Hepatocyte (in vitro differentiated cells): ENCODE data around the gene STOML3. TPM values are rescaled to one million over a fixed set of nuclear protein-coding genes. Genes with fewer than 3 reads are reported as not detected.

ENCODE experiments used
- DNase-seq: peaks from one replicate; pipeline ENCODE4 v3.0.0-alpha.2; 2016; ENCODE audit warnings: low spot score
- H2AFZ ChIP-seq: fragments of 200-600 bp; sonication (generic); 2 replicates; pipeline ENCODE4 v1.6.0; 2016; ENCODE audit warnings: antibody characterized with exemption, mild to moderate bottlenecking
- H3K27ac ChIP-seq: fragments of 200-600 bp; sonication (generic); 2 replicates; pipeline ENCODE4 v1.5.1; 2016; ENCODE audit warnings: mild to moderate bottlenecking
- H3K27me3 ChIP-seq: fragments of 200-600 bp; sonication (generic); 2 replicates; pipeline ENCODE4 v1.6.1; 2016
- H3K36me3 ChIP-seq: fragments of 200-600 bp; sonication (generic); replicated peaks from 2 replicates; pipeline ENCODE4 v1.5.1; 2016; ENCODE audit warnings: low read depth; ENCODE audit not compliant: insufficient read depth
- H3K4me1 ChIP-seq: fragments of 200-600 bp; sonication (generic); 2 replicates; pipeline ENCODE4 v1.5.1; 2016; ENCODE audit warnings: mild to moderate bottlenecking, moderate library complexity; ENCODE audit not compliant: insufficient read depth
- H3K4me2 ChIP-seq: fragments of 200-600 bp; sonication (generic); 2 replicates; pipeline ENCODE4 v1.6.0; 2016
- H3K4me3 ChIP-seq: fragments of 200-600 bp; sonication (generic); 2 replicates; pipeline ENCODE4 v1.5.1; 2016; ENCODE audit warnings: mild to moderate bottlenecking
- H3K79me2 ChIP-seq: fragments of 200-600 bp; sonication (generic); 2 replicates; pipeline ENCODE4 v1.6.0; 2017; ENCODE audit warnings: mild to moderate bottlenecking
- H3K9me2 ChIP-seq: fragments of 200-600 bp; sonication (generic); replicated peaks from 2 replicates; pipeline ENCODE4 v1.6.0; 2017; ENCODE audit warnings: mild to moderate bottlenecking; ENCODE audit not compliant: insufficient read depth
- H3K9me3 ChIP-seq: fragments of 200-600 bp; sonication (generic); 2 replicates; pipeline ENCODE4 v1.5.1; 2016; ENCODE audit warnings: low read depth, mild to moderate bottlenecking
- H4K20me1 ChIP-seq: fragments of 200-600 bp; sonication (generic); 2 replicates; pipeline ENCODE4 v1.6.0; 2016; ENCODE audit warnings: mild to moderate bottlenecking; ENCODE audit not compliant: insufficient read depth, poor library complexity, severe bottlenecking
- CTCF ChIP-seq: fragments of 200-600 bp; sonication (generic); IDR thresholded peaks from 2 replicates; pipeline ENCODE4 v1.5.1; 2016; ENCODE audit warnings: antibody characterized with exemption, mild to moderate bottlenecking; ENCODE audit not compliant: poor library complexity
- EZH2 ChIP-seq: fragments of 200-600 bp; sonication (generic); IDR thresholded peaks from 2 replicates; pipeline ENCODE4 v1.6.1; 2016; ENCODE audit warnings: antibody characterized with exemption, mild to moderate bottlenecking, borderline replicate concordance
- EZH2phosphoT487 ChIP-seq: fragments of 200-600 bp; sonication (generic); IDR thresholded peaks from one replicate; pipeline ENCODE4 v1.6.1; 2018; ENCODE audit warnings: antibody characterized with exemption, mild to moderate bottlenecking, low read depth, moderate library complexity; ENCODE audit not compliant: unreplicated experiment, severe bottlenecking
- WGBS: methylation state at CpG from one replicate; pipeline ENCODE4 v1.1.6; 2016; ENCODE audit warnings: low lambda C conversion rate; ENCODE audit errors: missing lambda C conversion rate; 5-methylcytosine and 5-hydroxymethylcytosine counted together
- polyA plus RNA-seq: library from polyadenylated mRNA; unstranded; fragments of >200 nt; fragmentation: Nextera tagmentation; extraction: Ambion mirVana; gene quantifications from 2 replicates; pipeline ENCODE4 v1.2.1, GENCODE V29; 2016
- total RNA-seq: library from RNA; depleted of rRNA; stranded (reverse); fragments of >200 nt; gene quantifications from 2 replicates; pipeline ENCODE4 v1.2.3, GENCODE V29; 2014

Gene STOML3
- total and polyA plus RNA-seq, 2 experiments from 2014 or later, result not detected

- DNase-seq, result peak; percentile 28
- no peaks in the 10 kb centered on the region for H3K36me3 ChIP-seq
- H2AFZ ChIP-seq, result peak overlapping the region; percentile 2
- H3K4me3 ChIP-seq, result peak overlapping the region; percentile 96
- 2% methylated on average over 9 of the region's 9 CpGs for WGBS
- peak overlapping the region; percentile 82 for H3K27ac ChIP-seq
- TF ChIP-seq EZH2, result no peak
- no peak for TF ChIP-seq EZH2phosphoT487
- no peak for TF ChIP-seq CTCF
- H3K9me2 ChIP-seq, result no peaks in the 10 kb centered on the region
- peaks cover 24% of the 10 kb centered on the region for H4K20me1 ChIP-seq
- peaks cover 13% of the 10 kb centered on the region for H3K4me1 ChIP-seq
- H3K4me2 ChIP-seq, result peak overlapping the region; percentile 84
- no peaks in the 10 kb centered on the region for H3K9me3 ChIP-seq
- H3K79me2 ChIP-seq, result peaks cover 85% of the 10 kb centered on the region
- H3K27me3 ChIP-seq, result no peaks in the 10 kb centered on the region
These were observed 45.6 kb upstream of the STOML3 start for GRCh38 chr13:39036212-39036611.

- Histone ChIP-seq H2AFZ (peak overlapping the region; percentile 2), H3K27me3 (no peaks in the 10 kb centered on the region), H4K20me1 (peaks cover 24% of the 10 kb centered on the region), H3K36me3 (no peaks in the 10 kb centered on the region), H3K27ac (no peak overlapping the region), H3K4me1 (peaks cover 13% of the 10 kb centered on the region), H3K9me2 (no peaks in the 10 kb centered on the region), H3K9me3 (no peaks in the 10 kb centered on the region), H3K4me2 (peak overlapping the region; percentile 84), H3K79me2 (peaks cover 85% of the 10 kb centered on the region), H3K4me3 (peak overlapping the region; percentile 96)
- no peak for DNase-seq
- TF ChIP-seq CTCF (no peak), EZH2 (no peak), EZH2phosphoT487 (no peak)
- WGBS, result 23% methylated on average over 2 of the region's 2 CpGs
These were observed 45.2 kb upstream of the STOML3 start for GRCh38 chr13:39035799-39036198.

GRCh38 chr13:39035204-39035603, 44.6 kb upstream of the STOML3 start:
- Histone ChIP-seq H3K27me3 (no peaks in the 10 kb centered on the region), H4K20me1 (peaks cover 24% of the 10 kb centered on the region), H3K9me3 (no peaks in the 10 kb centered on the region), H3K27ac (no peak overlapping the region), H3K79me2 (peaks cover 83% of the 10 kb centered on the region), H2AFZ (no peak overlapping the region), H3K36me3 (no peaks in the 10 kb centered on the region), H3K4me3 (peak overlapping the region; percentile 96), H3K4me2 (peak overlapping the region; percentile 84), H3K4me1 (peaks cover 9% of the 10 kb centered on the region), H3K9me2 (no peaks in the 10 kb centered on the region)
- WGBS, result 53% methylated on average over 2 of the region's 2 CpGs
- no peak for TF ChIP-seq EZH2phosphoT487
- no peak for TF ChIP-seq CTCF
- no peak for TF ChIP-seq EZH2
- no peak for DNase-seq

GRCh38 chr13:39034085-39034484, 43.5 kb upstream of the STOML3 start:
- H3K4me1 ChIP-seq, result peaks cover 5% of the 10 kb centered on the region

More at GRCh38 chr13:39034085-39034484, 43.5 kb upstream of the STOML3 start:
- H3K4me2 ChIP-seq, result peak overlapping the region; percentile 84
- no peaks in the 10 kb centered on the region for H3K9me3 ChIP-seq
- H3K36me3 ChIP-seq, result no peaks in the 10 kb centered on the region
- H4K20me1 ChIP-seq, result peaks cover 24% of the 10 kb centered on the region
- H3K4me3 ChIP-seq, result no peak overlapping the region
- no peaks in the 10 kb centered on the region for H3K27me3 ChIP-seq
- WGBS, result 90% methylated on average over 1 of the region's 1 CpG
- no peaks in the 10 kb centered on the region for H3K9me2 ChIP-seq
- peaks cover 85% of the 10 kb centered on the region for H3K79me2 ChIP-seq
- H3K27ac ChIP-seq, result no peak overlapping the region
- no peak overlapping the region for H2AFZ ChIP-seq
- TF ChIP-seq EZH2phosphoT487 (no peak), EZH2 (no peak), CTCF (no peak)
- DNase-seq, result no peak
